Omental fat pad (tissue), 4 donors: ENCODE measurements around the gene CDC42BPB. TPM values are rescaled to one million over a fixed set of nuclear protein-coding genes. Genes with fewer than 3 reads are reported as not detected.

Source experiments
- ATAC-seq: fragments of 150-250 bp; one replicate; pipeline ENCODE4 v1.9.1; 2016; ENCODE audit warnings: mild to moderate bottlenecking, moderate library complexity; ENCODE audit not compliant: low FRiP score
- DNase-seq: peaks from one replicate; pipeline ENCODE4 v3.0.0-alpha.2; 2019; ENCODE audit warnings: low spot score
- total RNA-seq, 4 donors: library from RNA; depleted of rRNA; stranded (reverse); fragments of >200 nt; gene quantifications; one replicate each; pipeline ENCODE4 v1.1.0, GENCODE V29; 2016
- TF ChIP-seq, protein P1 (sequence below), 3 donors: fragments of 450-650 bp; IDR thresholded peaks; one replicate each; pipeline ENCODE4 v1.5.1; 2016 to 2017; ENCODE audit warnings: antibody characterized with exemption in 3 of 3, mild to moderate bottlenecking in 3 of 3, moderate library complexity in 2 of 3

Gene CDC42BPB
- total RNA-seq, 4 donors from 2014 or later: 63.7 to 131 (median 113) TPM

DNA sequence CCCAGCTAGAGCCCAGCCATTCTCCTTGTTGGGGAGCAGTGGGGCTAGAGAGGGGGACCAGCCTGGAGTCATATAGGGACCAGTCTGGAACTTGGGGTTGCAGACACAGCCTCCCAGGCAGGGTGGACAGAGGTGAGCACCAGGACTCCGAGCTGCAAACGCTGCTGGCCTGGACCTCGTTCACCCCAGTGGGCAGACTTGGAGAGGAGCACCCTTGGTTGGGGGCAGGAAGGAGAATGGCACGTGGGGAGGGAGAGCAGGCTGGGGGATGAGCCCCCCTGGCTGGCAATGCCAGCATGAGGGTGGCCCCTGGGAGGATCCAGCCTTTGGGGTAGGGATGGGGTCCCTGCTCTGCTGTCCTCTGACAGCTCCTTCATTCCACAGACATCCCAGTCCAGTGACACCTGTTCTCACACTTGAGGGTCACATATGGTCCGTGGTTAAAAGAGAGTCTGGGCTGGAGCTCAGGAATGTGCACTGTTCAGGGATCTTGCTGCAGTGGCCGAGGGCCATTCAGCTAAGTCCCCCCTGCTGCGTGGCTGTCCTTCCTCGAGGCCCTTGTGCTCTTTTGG, 29.5 kb upstream of the CDC42BPB start:
- ATAC-seq (no peak), DNase-seq (no peak)
- TF ChIP-seq, protein P1, sequence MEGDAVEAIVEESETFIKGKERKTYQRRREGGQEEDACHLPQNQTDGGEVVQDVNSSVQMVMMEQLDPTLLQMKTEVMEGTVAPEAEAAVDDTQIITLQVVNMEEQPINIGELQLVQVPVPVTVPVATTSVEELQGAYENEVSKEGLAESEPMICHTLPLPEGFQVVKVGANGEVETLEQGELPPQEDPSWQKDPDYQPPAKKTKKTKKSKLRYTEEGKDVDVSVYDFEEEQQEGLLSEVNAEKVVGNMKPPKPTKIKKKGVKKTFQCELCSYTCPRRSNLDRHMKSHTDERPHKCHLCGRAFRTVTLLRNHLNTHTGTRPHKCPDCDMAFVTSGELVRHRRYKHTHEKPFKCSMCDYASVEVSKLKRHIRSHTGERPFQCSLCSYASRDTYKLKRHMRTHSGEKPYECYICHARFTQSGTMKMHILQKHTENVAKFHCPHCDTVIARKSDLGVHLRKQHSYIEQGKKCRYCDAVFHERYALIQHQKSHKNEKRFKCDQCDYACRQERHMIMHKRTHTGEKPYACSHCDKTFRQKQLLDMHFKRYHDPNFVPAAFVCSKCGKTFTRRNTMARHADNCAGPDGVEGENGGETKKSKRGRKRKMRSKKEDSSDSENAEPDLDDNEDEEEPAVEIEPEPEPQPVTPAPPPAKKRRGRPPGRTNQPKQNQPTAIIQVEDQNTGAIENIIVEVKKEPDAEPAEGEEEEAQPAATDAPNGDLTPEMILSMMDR (IDR thresholded peaks at IDR 0.05): no peak

DNA sequence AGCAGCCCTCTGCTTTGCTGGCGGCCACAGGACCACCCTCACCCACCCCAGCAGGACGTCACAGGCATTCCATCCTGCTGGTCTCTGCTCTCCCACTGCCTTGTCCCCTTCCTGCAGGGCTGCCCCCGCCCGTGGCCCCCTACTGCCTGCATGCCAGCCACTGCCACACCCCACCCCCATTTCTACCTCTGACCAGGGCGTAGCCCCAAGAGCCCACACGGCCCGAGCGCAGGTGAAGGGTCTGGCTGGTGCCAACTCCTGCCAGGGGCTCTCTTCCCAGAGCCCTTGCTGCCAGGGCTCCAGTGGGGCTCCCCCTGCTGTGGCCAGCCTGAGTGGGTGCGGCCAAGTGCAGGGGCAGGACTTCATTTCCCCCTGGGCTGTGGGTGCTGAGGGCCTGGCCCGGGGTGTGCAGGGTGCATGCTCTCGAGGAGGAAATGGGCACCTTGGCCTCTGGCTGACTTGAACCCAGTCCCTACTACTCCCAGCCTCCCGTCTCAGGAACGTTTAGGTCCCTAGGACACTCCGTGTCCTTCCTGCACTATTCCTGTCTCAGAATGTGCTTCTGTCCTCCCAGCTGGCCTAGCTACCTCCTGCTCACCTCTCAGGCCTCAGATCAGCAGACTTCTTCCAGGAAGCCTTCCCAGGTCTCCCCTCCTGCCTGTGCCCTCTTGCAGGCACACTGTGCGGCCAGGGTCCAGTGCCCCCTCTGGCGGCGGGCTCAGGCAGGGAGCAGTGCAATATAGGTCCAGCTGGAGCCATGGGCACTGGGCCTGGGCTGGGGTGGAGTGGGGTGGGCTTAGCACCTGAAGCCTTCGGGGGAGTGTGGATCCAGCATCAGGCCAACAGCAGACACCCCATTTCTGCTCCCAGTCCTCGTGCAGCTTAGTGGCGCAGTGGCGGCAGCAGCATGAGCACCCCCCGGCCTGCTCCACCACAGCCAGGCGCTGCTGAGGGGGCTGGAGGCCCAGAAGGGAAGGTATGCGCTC, 28.1 kb upstream of the CDC42BPB start:
- TF ChIP-seq, protein P1 (IDR thresholded peaks at IDR 0.05): no peak
- DNase-seq (no peak), ATAC-seq (no peak)

DNA sequence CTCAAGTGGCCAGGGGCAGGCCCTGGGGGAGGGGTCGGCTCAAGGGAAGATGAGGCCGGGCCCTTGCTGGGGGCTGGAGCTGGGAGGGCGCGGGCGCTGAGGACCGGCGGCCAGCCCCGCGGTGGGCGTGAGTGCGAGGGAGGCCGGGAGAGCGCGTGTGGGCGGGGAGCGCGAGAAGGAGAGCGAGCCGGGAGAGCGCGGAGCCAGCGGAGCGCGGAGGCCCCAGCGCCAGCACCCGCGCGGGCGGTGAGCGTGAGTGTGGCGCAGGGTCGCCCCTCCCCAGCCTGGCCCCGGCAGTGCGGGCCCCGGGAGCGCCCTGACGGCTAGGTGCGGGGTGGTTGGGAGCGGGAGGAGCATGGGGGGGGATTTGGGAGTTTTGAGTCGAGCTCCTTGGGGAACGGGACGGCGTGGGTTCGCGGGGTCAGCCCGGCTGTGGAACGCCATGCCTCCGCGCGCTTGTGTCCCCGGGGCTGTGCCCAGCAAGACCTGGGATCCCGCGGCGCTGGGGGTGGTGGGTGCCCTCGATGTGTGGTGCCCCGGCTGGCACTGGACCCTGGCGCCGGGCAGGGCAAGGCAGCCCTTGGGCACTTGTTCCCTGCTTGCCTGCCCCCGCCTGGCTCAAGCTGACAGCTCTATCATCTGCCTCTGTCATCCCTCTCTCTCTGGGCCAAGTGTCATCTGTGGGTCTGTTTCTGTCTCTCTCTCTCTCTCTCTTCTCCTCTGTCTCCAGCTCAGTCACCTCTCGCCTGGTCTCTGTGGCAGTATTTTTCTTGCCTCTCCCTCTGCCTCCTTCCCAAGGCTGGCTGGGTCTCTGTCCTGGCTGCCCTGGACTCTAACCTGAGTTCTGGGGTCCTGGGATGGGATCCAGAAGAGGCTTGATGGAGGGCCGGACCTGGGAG, 26.9 kb upstream of the CDC42BPB start, which contains the start of gene LBHD2:
LBHD2 (plus strand) TSS at position 190 of the 899 bp plus-strand sequence. CDS start 1,803 bp downstream, outside the sequence.
- TF ChIP-seq, protein P1 (IDR thresholded peaks at IDR 0.05): no peak
- peak; percentile 47 for ATAC-seq
- no peak for DNase-seq

DNA sequence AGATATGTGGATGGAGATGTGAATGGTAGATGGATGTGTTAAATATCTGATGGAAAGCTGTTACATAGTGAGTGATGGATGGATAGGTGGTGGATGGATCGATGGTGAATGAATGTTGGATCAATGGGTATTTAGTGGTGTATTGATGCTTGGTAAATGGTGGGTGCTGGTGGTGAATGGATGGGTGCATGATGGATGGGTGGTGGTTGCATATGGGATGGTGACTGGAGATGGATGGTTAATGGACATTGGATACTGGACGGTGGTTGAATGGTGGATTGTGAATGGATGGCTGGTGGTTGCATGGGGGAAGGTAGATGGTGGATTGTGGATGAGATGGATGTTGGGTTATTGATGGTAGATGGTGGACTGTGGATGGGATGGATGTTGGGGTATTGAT, 24.6 kb upstream of the CDC42BPB start:
- ATAC-seq: no peak
- DNase-seq: no peak
- TF ChIP-seq, protein P1 (IDR thresholded peaks at IDR 0.05): no peak

DNA sequence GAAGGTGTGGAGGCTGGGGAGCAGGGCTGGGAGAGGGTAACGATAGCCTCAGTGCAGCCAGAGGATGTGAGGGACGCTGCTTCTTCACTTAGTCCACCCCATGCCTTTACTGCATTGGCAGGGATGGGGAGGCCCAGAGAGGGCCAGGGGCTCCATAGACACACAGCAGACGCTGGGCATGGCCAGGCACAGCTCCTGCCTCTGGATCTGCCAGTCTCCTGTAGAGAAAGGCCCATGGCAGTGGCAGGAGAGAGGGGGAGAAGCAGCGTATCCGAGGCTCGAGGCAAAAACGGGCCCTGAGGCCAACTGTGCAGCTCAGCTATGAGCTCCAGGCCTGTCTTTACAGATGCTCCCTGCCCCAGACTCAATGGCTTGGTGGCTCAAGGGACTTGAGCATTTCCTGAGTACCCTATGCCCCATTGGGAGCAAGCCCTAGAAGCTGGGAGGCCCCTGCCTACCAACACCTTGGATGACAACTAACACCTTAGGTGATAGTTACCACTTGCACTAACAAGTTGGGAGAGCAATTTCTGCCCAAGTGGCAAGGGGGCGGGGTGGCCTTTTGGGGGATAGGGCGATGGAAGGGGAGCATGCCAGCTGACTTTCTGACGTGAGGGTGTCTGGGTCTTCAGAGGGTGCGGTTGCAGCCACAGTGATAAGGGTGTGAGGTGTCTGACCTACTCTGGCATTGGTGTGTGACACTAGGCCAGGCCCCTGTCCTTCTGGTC, 21.7 kb upstream of the CDC42BPB start:
- no peak for ATAC-seq
- DNase-seq: no peak
- TF ChIP-seq, protein P1 (IDR thresholded peaks at IDR 0.05): no peak

DNA sequence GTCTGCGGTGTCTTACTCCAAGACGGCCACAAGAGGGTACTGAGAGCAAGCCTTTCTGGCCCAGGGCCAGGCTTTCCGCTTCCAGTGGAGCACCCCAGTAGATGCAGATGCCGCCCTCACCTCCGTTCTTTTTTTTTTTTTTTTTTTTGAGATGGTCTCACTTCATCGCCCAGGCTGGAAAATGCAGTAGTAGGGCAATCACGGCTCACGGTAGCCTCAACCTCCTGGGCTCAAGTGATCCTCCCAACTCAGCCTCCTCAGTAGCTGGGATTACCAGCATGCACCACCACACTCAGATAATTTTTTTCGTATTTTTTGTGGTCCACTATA, 21.0 kb upstream of the CDC42BPB start:
- ATAC-seq (no peak), DNase-seq (peak; percentile 65)
- TF ChIP-seq, protein P1 (IDR thresholded peaks at IDR 0.05): peak in 1 of 3 donors; percentile 60
